ENCODE results near the gene WDR73. TPM values are rescaled to one million over a fixed set of nuclear protein-coding genes. Genes with fewer than 3 reads are reported as not detected.

WDR73 gene
- total and polyA plus RNA-seq, 2 of the 8 experiments (the other 6 are each of a cell fraction or from before 2014, with no cell fraction given) = 22.7 to 23.1 TPM

DNA sequence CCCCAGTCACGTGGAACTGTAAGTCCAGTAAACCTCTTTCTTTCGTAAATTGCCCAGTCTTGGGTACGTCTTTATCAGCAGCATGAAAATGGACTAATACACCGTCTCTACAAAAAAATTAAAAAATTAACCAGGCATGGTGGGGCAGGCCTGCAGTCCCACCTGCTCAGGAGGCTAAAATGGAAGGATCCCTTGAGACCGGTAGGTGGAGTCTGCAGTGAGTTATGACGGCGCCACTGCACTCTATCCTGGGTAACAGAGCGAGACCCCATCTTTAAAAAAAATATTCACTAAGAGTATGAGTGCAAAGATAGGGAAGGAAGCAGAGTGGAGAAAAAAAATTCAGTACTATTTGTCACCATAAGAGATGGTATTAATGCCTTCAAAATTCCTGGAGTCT lies 36.3 kb upstream of the WDR73 start:
- Histone ChIP-seq H3K4me2 (ENCODE audit: insufficient read depth in 1 of 2, low read depth in 2 of 2, low read length in 2 of 2) (no peak overlapping the region), H2BK120ac (replicated peaks; ENCODE audit: low read depth, low read length) (no peak overlapping the region), H2BK5ac (ENCODE audit: low read depth, low read length) (no peak overlapping the region), H3K56ac (replicated peaks; ENCODE audit: insufficient read length, low read depth, low read length) (no peak overlapping the region), H3K79me2 (ENCODE audit: control insufficient read depth in 1 of 2, insufficient read depth in 2 of 2, low read length in 2 of 2) (peaks cover 0 to 37% of the 10 kb centered on the region in 2 experiments; a peak in 3 of 4 replicates), H2BK20ac (ENCODE audit: low read length) (no peak overlapping the region), H2BK15ac (ENCODE audit: low read length) (no peak overlapping the region), H4K8ac (ENCODE audit: extremely low read depth, insufficient read depth, low read length) (no peak overlapping the region), H4K91ac (replicated peaks; ENCODE audit: insufficient read length, low read length) (no peak overlapping the region), H3K23ac (ENCODE audit: insufficient read length) (no peak overlapping the region), H3K36me3 (ENCODE audit: control insufficient read depth in 2 of 4, insufficient read depth in 4 of 4, low read length in 3 of 4) (peaks cover 0 to 40% (median 17%) of the 10 kb centered on the region in 4 experiments; a peak in 4 of 8 replicates), H2AK5ac (ENCODE audit: low read depth, low read length) (no peak overlapping the region), H3K27ac (ENCODE audit: low read depth, low read length) (no peak overlapping the region), H3K14ac (ENCODE audit: insufficient read length) (no peak overlapping the region), H3K4me3 (ENCODE audit: extremely low read depth in 1 of 4, insufficient read depth in 2 of 4, low read depth in 3 of 4, low read length in 4 of 4) (no peak overlapping the region), H2BK12ac (ENCODE audit: low read depth, low read length) (no peak overlapping the region), H4K5ac (ENCODE audit: insufficient read length, low read depth, low read length) (no peak overlapping the region), H3K23me2 (ENCODE audit: low read depth, low read length) (no peaks in the 10 kb centered on the region), H3K9ac (replicated peaks in 1 of 4; ENCODE audit: extremely low read depth in 1 of 4, low read depth in 3 of 4, low read length in 3 of 4) (no peak overlapping the region), H3K27me3 (replicated peaks in 1 of 4; ENCODE audit: control insufficient read depth in 3 of 4, extremely low read depth in 1 of 4, insufficient read depth in 3 of 4, low read length in 3 of 4) (no peaks in the 10 kb centered on the region), H3K79me1 (ENCODE audit: low read depth, low read length) (no peaks in the 10 kb centered on the region; the same call in 1 of the 2 replicates), H4K20me1 (replicated peaks in 1 of 2; ENCODE audit: control insufficient read depth in 1 of 2, insufficient read depth in 2 of 2, low read length in 2 of 2) (no peaks in the 10 kb centered on the region), H3K4ac (replicated peaks; ENCODE audit: insufficient read length, low read depth, low read length) (no peak overlapping the region), H2AFZ (ENCODE audit: low read length) (no peak overlapping the region), H3K18ac (ENCODE audit: extremely low read depth, low read length) (no peak overlapping the region), H3K9me3 (ENCODE audit: insufficient read depth in 2 of 2, low read depth in 1 of 2, low read length in 1 of 2) (no peaks in the 10 kb centered on the region), H3K4me1 (replicated peaks in 1 of 4; ENCODE audit: control insufficient read depth in 3 of 4, insufficient read depth in 4 of 4, low read length in 3 of 4) (no peaks in the 10 kb centered on the region)
- WGBS, 2 experiments (ENCODE audit: extremely low coverage in 1 of 2, insufficient coverage in 1 of 2, insufficient read length in 1 of 2, insufficient replicate concordance in 2 of 2, low coverage in 1 of 2, low lambda C conversion rate in 2 of 2, missing lambda C conversion rate in 1 of 2) = 86% methylated on average over 8 of the region's 8 CpGs; no CpG with 5 or more reads in 1 of the 2 experiments
- DNase-seq (ENCODE audit: low read depth in 1 of 2, low spot score in 2 of 2) (no peak), FAIRE-seq (no peak)
- ChIA-PET CTCF (ENCODE audit: partially characterized antibody) (no interaction called here), POLR2A (ENCODE audit: partially characterized antibody) (no interaction called here)
- no peak for TF ChIP-seq CBX5 (IDR thresholded peaks at IDR 0.05; ENCODE audit: low read depth, low read length)
- TF ChIP-seq YY1 (IDR thresholded peaks at IDR 0.05; ENCODE audit: low read depth, low read length) = no peak
- no peak for TF ChIP-seq SAP30 (IDR thresholded peaks at IDR 0.05; ENCODE audit: insufficient read depth, insufficient replicate concordance, low read length)
- no peak for TF ChIP-seq EZH2 (IDR thresholded peaks at IDR 0.05; ENCODE audit: low read depth, low read length, severe bottlenecking)
- TF ChIP-seq POLR2A (IDR thresholded peaks at IDR 0.05; ENCODE audit: control extremely low read depth in 1 of 2, low read depth in 2 of 2, low read length in 2 of 2) = no peak
- TF ChIP-seq POLR2AphosphoS5 (IDR thresholded peaks at IDR 0.05; ENCODE audit: low read depth, low read length) = no peak
- TF ChIP-seq ZNF274 (IDR thresholded peaks at IDR 0.05; ENCODE audit: borderline replicate concordance, extremely low read depth, low read length) = no peak
- no peak for TF ChIP-seq RAD21 (IDR thresholded peaks at IDR 0.05 in 1 of 2, conservative IDR thresholded peaks at IDR 0.05 in 1 of 2; ENCODE audit: low read depth in 2 of 2, low read length in 2 of 2)
- no peak for TF ChIP-seq SP4 (IDR thresholded peaks at IDR 0.05; ENCODE audit: low read length)
- TF ChIP-seq SRF (IDR thresholded peaks at IDR 0.05; ENCODE audit: low read depth, low read length) = no peak
- TF ChIP-seq SUZ12 (IDR thresholded peaks at IDR 0.05; ENCODE audit: low read length) = no peak
- TF ChIP-seq GTF2F1 (IDR thresholded peaks at IDR 0.05; ENCODE audit: borderline replicate concordance, low read depth, low read length) = no peak
- TF ChIP-seq, protein P1, sequence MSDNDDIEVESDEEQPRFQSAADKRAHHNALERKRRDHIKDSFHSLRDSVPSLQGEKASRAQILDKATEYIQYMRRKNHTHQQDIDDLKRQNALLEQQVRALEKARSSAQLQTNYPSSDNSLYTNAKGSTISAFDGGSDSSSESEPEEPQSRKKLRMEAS (IDR thresholded peaks at IDR 0.05) = no peak
